Psoas muscle (tissue), 8 donors: ENCODE data around the gene ROBO1. TPM values are rescaled to one million over a fixed set of nuclear protein-coding genes. Genes with fewer than 3 reads are reported as not detected.

Experiments
- ATAC-seq, 4 donors: fragments of 200-7000 bp; cut with Tn5 transposase; one replicate each; pipeline ENCODE4 v1.9.1; 2020; ENCODE audit warnings: moderate library complexity in 3 of 4, mild to moderate bottlenecking in 2 of 4
- DNase-seq, 2 donors: peaks; one replicate each; pipeline ENCODE4 v3.0.0-alpha.2; 2020
- H3K27ac ChIP-seq: fragments of 200-600 bp; one replicate; pipeline ENCODE4 v1.8.0; 2022
- H3K27me3 ChIP-seq, 3 donors: fragments of 200-600 bp in 1 of 3; one replicate each; pipeline versions ENCODE4 v1.6.1 to v1.8.0; 2013 to 2022; ENCODE audit warnings: low read length in 2 of 3, mild to moderate bottlenecking in 2 of 3, moderate library complexity in 1 of 3; ENCODE audit not compliant: insufficient read depth in 3 of 3
- H3K36me3 ChIP-seq, 2 donors: fragments of 200-600 bp in 1 of 2; one replicate each; pipeline versions ENCODE4 v1.6.1 to v1.8.0; 2013 to 2022; ENCODE audit warnings: low read depth in 1 of 2, mild to moderate bottlenecking in 1 of 2, moderate library complexity in 1 of 2; ENCODE audit not compliant: insufficient read depth in 1 of 2
- H3K4me1 ChIP-seq: fragments of 200-600 bp; one replicate; pipeline ENCODE4 v1.8.0; 2022
- H3K4me3 ChIP-seq: fragments of 200-600 bp; one replicate; pipeline ENCODE4 v1.8.0; 2022; ENCODE audit warnings: mild to moderate bottlenecking
- H3K9me3 ChIP-seq: fragments of 200-600 bp; one replicate; pipeline ENCODE4 v1.8.0; 2022
- CTCF ChIP-seq: fragments of 200-600 bp; IDR thresholded peaks from one replicate; pipeline ENCODE4 v1.8.0; 2022; ENCODE audit warnings: antibody characterized with exemption
- WGBS, 3 donors: extraction: QIAGEN DNeasy Blood & Tissue Kit; methylation state at CpG; one replicate each; pipeline versions ENCODE4 v1.1.6 to v1.1.7; 2013; 5-methylcytosine and 5-hydroxymethylcytosine counted together
- intact Hi-C, 2 donors: fragments of 100-400 bp; cut with DNase I; formaldehyde crosslinking; loops; one replicate each; pipeline versions ENCODE4 v1.11.0 to v1.14.2; 2022
- polyA plus RNA-seq, 3 donors: library from polyadenylated mRNA; stranded (reverse); fragments of 200-250 nt; gene quantifications; one replicate each; pipeline ENCODE4 v1.2.3, GENCODE V29; 2013
- total RNA-seq, 4 donors: library from RNA; stranded (reverse); fragmentation: NEBNext Ultra II Directional in 2 of 4; extraction: Animal tissue kit (Norgen Biotek cat#: 25700) in 2 of 4; gene quantifications; one replicate each; pipeline versions ENCODE4 v1.2.1 to v1.2.4, GENCODE V29; 2021 to 2023
- donor health status: healthy with polysubstance abuse.
- donor health status: DM: no; HTN: no; CAD: no; lungs with moderate emphysema.
- donor health status: Bipolar disorder and iron deficiency.
- donor health status: healthy.
- donor health status: DM: yes; HTN: yes; CAD: no.
- donor health status: DM: no; HTN: no; CAD: no.
- donor health status: DM: no; HTN: no; CAD: no.
- donor health status: DM: yes; HTN: yes; CAD: no.

The ROBO1 gene
- total and polyA plus RNA-seq, 7 donors: 0.52 to 14.0 (median 4.9) TPM

GRCh38 chr3:78882251-78882650 is 885.5 kb downstream of the ROBO1 start:
- no peak overlapping the region for H3K27ac ChIP-seq
- H3K36me3 ChIP-seq: no peaks in the 10 kb centered on the region
- H3K4me1 ChIP-seq: peaks cover 3% of the 10 kb centered on the region
- no peak overlapping the region for H3K4me3 ChIP-seq
- WGBS, 3 donors: 93 to 96% (median 96%) methylated on average over 6 of the region's 6 CpGs
- ATAC-seq: no peak
- DNase-seq: no peak
- intact Hi-C loops: no loop called here
- no peaks in the 10 kb centered on the region for H3K27me3 ChIP-seq
- TF ChIP-seq CTCF: no peak
- H3K9me3 ChIP-seq: no peaks in the 10 kb centered on the region

GRCh38 chr3:78881501-78881900 is 886.3 kb downstream of the ROBO1 start:
- Histone ChIP-seq H3K27ac (no peak overlapping the region), H3K9me3 (no peaks in the 10 kb centered on the region), H3K36me3 (no peaks in the 10 kb centered on the region), H3K27me3 (no peaks in the 10 kb centered on the region), H3K4me1 (peaks cover 3% of the 10 kb centered on the region), H3K4me3 (peak overlapping the region; percentile 29)
- DNase-seq (no peak), ATAC-seq (no peak)
- 62 to 77% (median 69%) methylated on average over 2 of the region's 2 CpGs for WGBS, 3 donors
- intact Hi-C loops: no loop called here
- no peak for TF ChIP-seq CTCF

GRCh38 chr3:78880603-78881461 is 887.0 kb downstream of the ROBO1 start:
- no peak for TF ChIP-seq CTCF
- DNase-seq (no peak), ATAC-seq (peak in 3 of 4 donors; percentile 47 to 83 (median 48))
- Histone ChIP-seq H3K9me3 (no peaks in the 10 kb centered on the region), H3K27ac (peak overlapping the region; percentile 13), H3K4me3 (peak overlapping the region; percentile 29), H3K4me1 (peaks cover 3% of the 10 kb centered on the region), H3K36me3 (no peaks in the 10 kb centered on the region), H3K27me3 (no peaks in the 10 kb centered on the region)
- 45 to 55% (median 50%) methylated on average over 8 of the region's 8 CpGs for WGBS, 3 donors
- intact Hi-C loops: no loop called here

- DNase-seq (no peak), ATAC-seq (peak in 1 of 4 donors; percentile 33)
- Histone ChIP-seq H3K4me3 (no peak overlapping the region), H3K27ac (no peak overlapping the region), H3K27me3 (no peaks in the 10 kb centered on the region), H3K9me3 (no peaks in the 10 kb centered on the region), H3K36me3 (no peaks in the 10 kb centered on the region), H3K4me1 (peaks cover 3% of the 10 kb centered on the region)
- 52 to 63% (median 56%) methylated on average over 7 of the region's 7 CpGs for WGBS, 3 donors
- intact Hi-C loops: no loop called here
- no peak for TF ChIP-seq CTCF
Measured at GRCh38 chr3:78879295-78879860, 888.4 kb downstream of the ROBO1 start.
